Activated CD8-positive, alpha-beta T cell treated with anti-CD3 and anti-CD28 coated beads for 36 hours (primary cell): Measurements from ENCODE around the gene OR4X1. TPM values are rescaled to one million over a fixed set of nuclear protein-coding genes. Genes with fewer than 3 reads are reported as not detected.
A peak's percentile ranks its signal among the peaks of the same experiment; 100 is the strongest.

ENCODE experiments used
- ATAC-seq: fragments of 200-7000 bp; cut with Tn5 transposase; one replicate; pipeline ENCODE4 v1.10.0; 2021; ENCODE audit warnings: mild to moderate bottlenecking, moderate library complexity
- CTCF ChIA-PET: fragments of 350-600 bp; sonication (Branson Sonifier 250); formaldehyde crosslinking; loops from one replicate; lab custom pipeline; 2021; ENCODE audit warnings: antibody characterized with exemption; lab: Charles Lee
- POLR2A ChIA-PET: fragments of 350-600 bp; sonication (Branson Sonifier 250); formaldehyde crosslinking; loops from one replicate; lab custom pipeline; 2021; ENCODE audit warnings: antibody characterized with exemption; lab: Charles Lee
- DNase-seq: peaks from one replicate; pipeline ENCODE4 v3.0.0-alpha.2; 2020
- H3K27ac Mint-ChIP-seq: one replicate; pipeline ENCODE4 v1.8.0; 2021; ENCODE audit warnings: mild to moderate bottlenecking, mixed read lengths
- H3K27me3 Mint-ChIP-seq: one replicate; pipeline ENCODE4 v1.8.0; 2021; ENCODE audit warnings: mixed read lengths
- H3K36me3 Mint-ChIP-seq: one replicate; pipeline ENCODE4 v1.8.0; 2021; ENCODE audit warnings: low read depth, mixed read lengths
- H3K4me1 Mint-ChIP-seq: one replicate; pipeline ENCODE4 v1.8.0; 2021; ENCODE audit warnings: low read depth, mixed read lengths
- H3K4me3 Mint-ChIP-seq: one replicate; pipeline ENCODE4 v1.8.0; 2021; ENCODE audit warnings: mild to moderate bottlenecking, moderate library complexity, mixed read lengths
- H3K9me3 Mint-ChIP-seq: one replicate; pipeline ENCODE4 v1.8.0; 2021; ENCODE audit warnings: mixed read lengths
- intact Hi-C: fragments of 100-400 bp; cut with micrococcal nuclease; formaldehyde crosslinking; loops from one replicate; pipeline ENCODE4 v1.10.0; 2022
- total RNA-seq, 2 experiments: library from RNA; stranded (reverse); gene quantifications; one replicate each; pipeline ENCODE4 v1.2.3, GENCODE V29; 2021
- TF ChIP-seq, protein P1 (sequence below): fragments of 200-600 bp; IDR thresholded peaks from one replicate; pipeline ENCODE4 v1.8.0; 2022; ENCODE audit warnings: antibody characterized with exemption, mild to moderate bottlenecking

Gene OR4X1
- total RNA-seq, 2 experiments from 2014 or later, result not detected

DNA sequence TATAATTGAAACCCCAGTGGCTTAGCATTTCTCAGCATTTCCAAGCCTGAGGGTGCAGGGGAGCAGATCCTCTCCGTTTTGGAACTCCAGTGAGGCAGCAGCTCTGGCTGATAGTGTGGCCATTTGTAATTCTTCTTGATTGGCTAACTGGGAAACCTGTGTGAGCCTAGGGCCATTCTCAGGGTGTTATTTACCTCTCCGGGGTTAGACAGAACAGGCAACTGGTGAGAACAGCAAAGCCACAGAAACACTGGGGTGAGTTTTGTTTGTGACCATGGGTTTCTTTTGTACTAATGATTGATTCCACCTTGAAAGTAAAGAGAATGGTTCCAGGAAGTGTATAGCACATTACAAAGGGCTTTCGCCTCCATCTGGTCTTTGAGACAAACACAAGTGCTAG is 21.2 kb upstream of the OR4X1 start:
- TF ChIP-seq, protein P1, sequence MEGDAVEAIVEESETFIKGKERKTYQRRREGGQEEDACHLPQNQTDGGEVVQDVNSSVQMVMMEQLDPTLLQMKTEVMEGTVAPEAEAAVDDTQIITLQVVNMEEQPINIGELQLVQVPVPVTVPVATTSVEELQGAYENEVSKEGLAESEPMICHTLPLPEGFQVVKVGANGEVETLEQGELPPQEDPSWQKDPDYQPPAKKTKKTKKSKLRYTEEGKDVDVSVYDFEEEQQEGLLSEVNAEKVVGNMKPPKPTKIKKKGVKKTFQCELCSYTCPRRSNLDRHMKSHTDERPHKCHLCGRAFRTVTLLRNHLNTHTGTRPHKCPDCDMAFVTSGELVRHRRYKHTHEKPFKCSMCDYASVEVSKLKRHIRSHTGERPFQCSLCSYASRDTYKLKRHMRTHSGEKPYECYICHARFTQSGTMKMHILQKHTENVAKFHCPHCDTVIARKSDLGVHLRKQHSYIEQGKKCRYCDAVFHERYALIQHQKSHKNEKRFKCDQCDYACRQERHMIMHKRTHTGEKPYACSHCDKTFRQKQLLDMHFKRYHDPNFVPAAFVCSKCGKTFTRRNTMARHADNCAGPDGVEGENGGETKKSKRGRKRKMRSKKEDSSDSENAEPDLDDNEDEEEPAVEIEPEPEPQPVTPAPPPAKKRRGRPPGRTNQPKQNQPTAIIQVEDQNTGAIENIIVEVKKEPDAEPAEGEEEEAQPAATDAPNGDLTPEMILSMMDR, result no peak
- POLR2A ChIA-PET, result no interaction called here

DNA sequence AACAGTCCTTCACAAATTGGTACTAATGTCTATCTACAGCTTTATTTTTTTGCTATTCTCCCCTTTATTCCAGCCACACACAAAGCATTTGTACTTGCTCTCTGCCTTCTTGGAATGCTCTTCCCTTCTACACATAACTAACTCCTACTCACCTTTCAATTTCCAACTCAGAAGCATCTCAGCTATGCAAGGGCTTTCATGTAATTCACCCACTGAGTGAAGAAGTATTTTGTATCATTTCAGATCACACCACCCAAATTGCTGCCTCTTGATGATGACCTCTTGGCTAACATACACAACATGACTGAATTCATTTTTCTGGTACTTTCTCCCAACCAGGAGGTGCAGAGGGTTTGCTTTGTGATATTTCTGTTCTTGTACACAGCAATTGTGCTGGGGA is 18.9 kb upstream of the OR4X1 start, which contains the start of gene OR4X2:
Gene OR4X2, plus strand, starts transcription at position 301 of the 400 bp plus-strand sequence. Its CDS starts 0 bp downstream, at position 301.
- no peak for ATAC-seq
- Mint-ChIP-seq H3K27me3 (peaks cover 11% of the 10 kb centered on the region), H3K9me3 (peaks cover 6% of the 10 kb centered on the region), H3K4me1 (no peaks in the 10 kb centered on the region), H3K27ac (no peak within 1 kb of the TSS), H3K36me3 (peaks cover 2% of the 10 kb centered on the region), H3K4me3 (no peak within 1 kb of the TSS)
- TF ChIP-seq, protein P1, result no peak
- ChIA-PET POLR2A (no interaction called here), CTCF (no interaction called here)
- intact Hi-C loops, result no loop called here
- DNase-seq, result no peak

More for the DNA sequence above, 21.2 kb upstream of the OR4X1 start:
- ATAC-seq, result no peak
- Mint-ChIP-seq H3K27ac (no peak overlapping the region), H3K9me3 (peaks cover 1% of the 10 kb centered on the region), H3K4me3 (no peak overlapping the region), H3K36me3 (peaks cover 2% of the 10 kb centered on the region), H3K27me3 (peaks cover 13% of the 10 kb centered on the region), H3K4me1 (no peaks in the 10 kb centered on the region)
- CTCF ChIA-PET, result no interaction called here
- no peak for DNase-seq
- intact Hi-C loops, result no loop called here

DNA sequence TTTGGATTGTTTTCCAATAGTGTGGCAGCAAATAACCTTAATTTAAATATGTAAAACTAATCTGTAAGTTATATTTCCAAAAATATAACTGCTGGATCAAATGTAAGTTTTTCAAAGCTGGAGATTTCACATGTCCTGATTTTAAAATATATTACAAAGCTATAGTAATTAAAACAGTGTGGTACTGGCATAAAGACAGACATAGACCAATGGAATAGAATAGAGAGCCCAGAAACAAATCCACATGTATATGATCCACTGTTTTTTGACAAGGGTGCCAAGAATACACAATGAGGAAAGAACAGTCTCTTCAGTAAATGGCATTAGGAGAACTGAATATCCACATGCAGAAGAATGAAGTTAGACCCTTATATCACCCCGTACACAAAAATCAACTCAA is 14.8 kb upstream of the OR4X1 start:
- H3K27ac Mint-ChIP-seq, result no peak overlapping the region
- ATAC-seq, result no peak
- H3K4me1 Mint-ChIP-seq, result no peaks in the 10 kb centered on the region
- intact Hi-C loops, result no loop called here
- CTCF ChIA-PET, result no interaction called here
- H3K27me3 Mint-ChIP-seq, result peaks cover 2% of the 10 kb centered on the region
- DNase-seq, result no peak
- H3K4me3 Mint-ChIP-seq, result no peak overlapping the region
- POLR2A ChIA-PET, result no interaction called here
- no peaks in the 10 kb centered on the region for H3K36me3 Mint-ChIP-seq
- TF ChIP-seq, protein P1, result no peak
- H3K9me3 Mint-ChIP-seq, result peaks cover 9% of the 10 kb centered on the region

DNA sequence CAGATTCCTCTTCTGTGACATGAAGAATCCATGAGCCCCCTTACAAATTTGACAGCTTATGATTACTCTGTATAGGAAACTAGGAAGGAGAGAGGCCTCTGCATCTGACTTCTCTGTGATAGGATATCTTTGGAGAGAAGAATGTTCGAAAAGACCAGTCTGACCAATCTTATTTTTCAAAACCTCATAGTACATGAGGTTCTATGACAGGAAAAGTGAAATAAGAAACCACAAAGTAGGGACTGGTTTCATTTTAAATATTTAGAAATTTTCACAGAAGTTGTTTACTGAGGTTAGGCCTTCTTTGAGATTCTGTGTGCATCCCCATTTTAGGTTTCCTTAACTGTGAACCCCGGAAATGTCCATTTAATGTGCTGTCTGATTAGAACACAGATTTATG is 2.1 kb upstream of the OR4X1 start:
- H3K9me3 Mint-ChIP-seq, result no peaks in the 10 kb centered on the region
- peaks cover 2% of the 10 kb centered on the region for H3K4me1 Mint-ChIP-seq
- POLR2A ChIA-PET, result no interaction called here
- H3K27ac Mint-ChIP-seq, result no peak overlapping the region
- CTCF ChIA-PET, result no interaction called here
- intact Hi-C loops, result no loop called here
- no peaks in the 10 kb centered on the region for H3K36me3 Mint-ChIP-seq
- TF ChIP-seq, protein P1, result no peak
- H3K4me3 Mint-ChIP-seq, result no peak overlapping the region
- DNase-seq (no peak), ATAC-seq (no peak)
- peaks cover 9% of the 10 kb centered on the region for H3K27me3 Mint-ChIP-seq

DNA sequence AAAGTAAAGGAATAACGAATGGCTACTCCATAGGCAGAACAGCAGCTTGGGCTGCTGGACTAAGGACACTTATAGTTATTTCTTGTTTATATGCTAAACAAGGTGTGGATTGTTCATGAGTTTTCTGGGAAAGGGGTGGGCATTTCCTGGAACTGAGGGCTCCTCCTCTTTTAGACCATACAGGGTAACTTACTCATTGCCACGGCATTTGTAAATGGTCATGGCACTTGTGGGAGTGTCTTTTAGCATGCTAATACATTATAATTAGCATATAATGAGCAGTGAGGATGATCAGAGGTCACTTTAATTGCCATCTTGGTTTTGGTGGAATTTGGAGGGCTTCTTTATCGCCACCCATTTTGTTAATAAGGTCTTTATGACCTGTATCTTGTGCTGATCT is 7.0 kb downstream of the OR4X1 start:
- Mint-ChIP-seq H3K9me3 (no peaks in the 10 kb centered on the region), H3K36me3 (no peaks in the 10 kb centered on the region), H3K27me3 (peaks cover 3% of the 10 kb centered on the region), H3K4me3 (no peak overlapping the region), H3K27ac (no peak overlapping the region), H3K4me1 (no peaks in the 10 kb centered on the region)
- DNase-seq, result peak; percentile 11
- intact Hi-C loops, result no loop called here
- ChIA-PET CTCF (no interaction called here), POLR2A (no interaction called here)
- no peak for ATAC-seq
- TF ChIP-seq, protein P1, result no peak
